HepG2 (cell line): ENCODE results near the gene NGRN. TPM values are rescaled to one million over a fixed set of nuclear protein-coding genes. Genes with fewer than 3 reads are reported as not detected.

Experiments
- BORCS8-MEF2B ChIP-seq: sonication (generic); formaldehyde crosslinking; IDR thresholded peaks from 2 replicates; pipeline ENCODE4 v1.8.0; 2022; ENCODE audit warnings: mild to moderate bottlenecking, missing genetic modification reagents
- CTCF ChIP-seq: sonication (generic); formaldehyde crosslinking; IDR thresholded peaks from 2 replicates; pipeline ENCODE4 v1.5.0; 2020; ENCODE audit warnings: mild to moderate bottlenecking, missing genetic modification reagents, moderate library complexity
- FOXC1 ChIP-seq: sonication (generic); formaldehyde crosslinking; IDR thresholded peaks from 2 replicates; pipeline ENCODE4 v1.8.0; 2022; ENCODE audit warnings: mild to moderate bottlenecking, missing genetic modification reagents, borderline replicate concordance
- PRDM10 ChIP-seq: sonication (generic); formaldehyde crosslinking; IDR thresholded peaks from 2 replicates; pipeline ENCODE4 v1.4.0; 2020; ENCODE audit warnings: low read depth, missing genetic modification reagents
- RAD21 ChIP-seq: fragments of 450-650 bp; formaldehyde crosslinking; IDR thresholded peaks from 2 replicates; pipeline ENCODE4 v1.5.0; 2020; ENCODE audit warnings: mild to moderate bottlenecking
- ZMAT5 ChIP-seq: sonication (generic); formaldehyde crosslinking; IDR thresholded peaks from 2 replicates; pipeline ENCODE4 v1.5.0; 2020; ENCODE audit warnings: mild to moderate bottlenecking, low read depth, missing genetic modification reagents, borderline replicate concordance
- ZNF12 ChIP-seq: sonication (generic); formaldehyde crosslinking; IDR thresholded peaks from 2 replicates; pipeline ENCODE4 v1.5.0; 2020; ENCODE audit warnings: missing genetic modification reagents
- ZNF143 ChIP-seq: sonication (generic); formaldehyde crosslinking; IDR thresholded peaks from 2 replicates; pipeline ENCODE4 v1.4.0; 2020; ENCODE audit warnings: missing genetic modification reagents
- polyA plus RNA-seq, 8 experiments: library from polyadenylated mRNA; depleted of rRNA in 3 of 8; stranded (reverse) in 7 of 8; unstranded in 1 of 8; fragments of >200 nt; fragmentation: Illumina TruSeq in 4 of 8; extraction: Trizol in 4 of 8; gene quantifications; 2 replicates each; pipeline versions ENCODE4 v1.2.1 to v1.2.3, GENCODE V29; 2011 to 2016; ENCODE audit warnings: low read depth in 4 of 8, missing spikeins in 1 of 8, mixed read lengths in 1 of 8; ENCODE audit not compliant: insufficient read depth in 1 of 8
- total RNA-seq, 5 experiments: library from RNA; depleted of rRNA; stranded (reverse); fragments of >200 nt; fragmentation: Illumina TruSeq; extraction: Trizol; gene quantifications; 2 replicates each; pipeline ENCODE4 v1.2.3, GENCODE V29; 2016; ENCODE audit warnings: low read depth in 1 of 5

The NGRN gene
- total and polyA plus RNA-seq, 2 of the 13 experiments (the other 11 are each of a cell fraction or from before 2014, with no cell fraction given), result 39.8 to 63.7 TPM

DNA sequence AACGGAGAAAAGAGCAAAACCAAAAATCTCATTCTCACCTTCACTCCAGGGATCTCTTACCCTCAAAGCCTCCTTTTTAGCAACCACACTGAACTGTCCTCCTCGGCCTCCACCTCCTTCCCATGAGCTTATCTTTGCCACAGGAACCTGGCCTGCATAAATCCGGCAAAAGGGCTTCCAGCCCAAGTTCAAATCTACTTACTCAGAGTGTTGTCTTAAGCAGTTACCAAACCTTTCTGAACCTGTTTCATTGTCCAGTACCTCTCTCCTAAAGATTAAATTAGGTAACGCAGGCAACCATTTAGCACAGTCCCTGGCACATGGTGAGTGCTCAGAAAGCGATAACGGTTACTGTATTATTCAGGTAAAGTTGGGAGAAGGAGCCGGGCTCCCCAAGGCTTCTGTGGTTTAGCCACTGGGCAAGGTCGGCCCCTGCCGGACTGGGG, 32.5 kb upstream of the NGRN start (continued):
- TF ChIP-seq FOXC1 (CRISPR knock-in tag) (no peak), ZMAT5 (CRISPR knock-in tag) (no peak), PRDM10 (0 out of 2 replicates have a peak, but pooled peaks have one; percentile 18), ZNF12 (CRISPR knock-in tag) (no peak), CTCF (CRISPR knock-in tag) (peak; percentile 86), RAD21 (CRISPR knock-in tag) (peak; percentile 85), BORCS8-MEF2B (no peak), ZNF143 (CRISPR knock-in tag) (0 out of 2 replicates have a peak, but pooled peaks have one; percentile 4)
